Common myeloid progenitor, CD34-positive (primary cell): ENCODE measurements around the gene ARHGAP15.

Experiments used
- CTCF ChIA-PET: fragments of 350-600 bp; sonication (Branson Sonifier 250); formaldehyde crosslinking; loops from one replicate; lab custom pipeline; 2021; ENCODE audit warnings: antibody characterized with exemption; lab: Charles Lee
- POLR2A ChIA-PET: fragments of 350-600 bp; sonication (Branson Sonifier 250); formaldehyde crosslinking; loops from one replicate; lab custom pipeline; 2021; ENCODE audit warnings: antibody characterized with exemption; lab: Charles Lee
- DNase-seq, 3 donors: peaks; one replicate each; pipeline versions ENCODE4 v3.0.0 to v3.0.0-alpha.2; 2013
- H3K27ac ChIP-seq, 2 experiments: 1 replicate in 1 of 2; 2 replicates in 1 of 2; pipeline ENCODE4 v1.7.0; 2013; ENCODE audit warnings: inconsistent platforms in 2 of 2, low read length in 2 of 2, mild to moderate bottlenecking in 2 of 2, low read depth in 1 of 2, moderate library complexity in 1 of 2; ENCODE audit not compliant: severe bottlenecking in 2 of 2, insufficient read depth in 1 of 2, poor library complexity in 1 of 2
- H3K27me3 ChIP-seq, 5 experiments: replicated peaks in 2 of 5; 1 replicate in 3 of 5; 2 replicates in 2 of 5; pipeline versions ENCODE4 v1.6.1 to v1.7.0; 2013; ENCODE audit warnings: low read length in 4 of 5, mild to moderate bottlenecking in 2 of 5, moderate library complexity in 2 of 5, inconsistent platforms in 1 of 5; ENCODE audit not compliant: insufficient read depth in 5 of 5, control insufficient read depth in 4 of 5
- H3K36me3 ChIP-seq, 4 experiments: 1 replicate in 2 of 4; 2 replicates in 2 of 4; pipeline versions ENCODE4 v1.6.1 to v1.7.0; 2013; ENCODE audit warnings: low read length in 3 of 4, control low read depth in 1 of 4, mild to moderate bottlenecking in 1 of 4; ENCODE audit not compliant: control insufficient read depth in 4 of 4, insufficient read depth in 4 of 4
- H3K4me1 ChIP-seq, 4 experiments: 1 replicate in 3 of 4; 2 replicates in 1 of 4; pipeline versions ENCODE4 v1.6.1 to v1.7.1; 2013; ENCODE audit warnings: low read length in 3 of 4, mild to moderate bottlenecking in 3 of 4, control low read depth in 1 of 4, inconsistent platforms in 1 of 4, moderate library complexity in 1 of 4; ENCODE audit not compliant: control insufficient read depth in 4 of 4, insufficient read depth in 4 of 4; ENCODE audit errors: control extremely low read depth in 1 of 4
- H3K4me3 ChIP-seq, 7 experiments: 1 replicate in 4 of 7; 2 replicates in 3 of 7; pipeline versions ENCODE4 v1.5.1 to v1.7.0; 2013; ENCODE audit warnings: mild to moderate bottlenecking in 7 of 7, low read length in 6 of 7, moderate library complexity in 6 of 7, inconsistent platforms in 2 of 7, low read depth in 2 of 7, control low read depth in 1 of 7; ENCODE audit not compliant: insufficient read depth in 4 of 7, control insufficient read depth in 1 of 7; ENCODE audit errors: extremely low read depth in 1 of 7
- H3K9me3 ChIP-seq, 5 experiments: 1 replicate in 4 of 5; 2 replicates in 1 of 5; pipeline versions ENCODE4 v1.6.1 to v1.7.1; 2013; ENCODE audit warnings: low read length in 4 of 5, mild to moderate bottlenecking in 2 of 5, inconsistent platforms in 1 of 5, low read depth in 1 of 5, moderate library complexity in 1 of 5; ENCODE audit not compliant: control insufficient read depth in 4 of 5, insufficient read depth in 2 of 5; ENCODE audit errors: control extremely low read depth in 1 of 5
- WGBS: methylation state at CpG from one replicate; pipeline ENCODE4 v1.1.5; 2013; ENCODE audit not compliant: insufficient coverage; 5-methylcytosine and 5-hydroxymethylcytosine counted together

ARHGAP15 gene

GRCh38 chr2:143297182-143297581 lies 168.0 kb downstream of the ARHGAP15 start:
- Histone ChIP-seq H3K27ac (no peak overlapping the region), H3K9me3 (no peaks in the 10 kb centered on the region), H3K4me1 (no peaks in the 10 kb centered on the region), H3K4me3 (no peak overlapping the region), H3K36me3 (peaks cover 0 to 7% (median 2%) of the 10 kb centered on the region in 4 experiments), H3K27me3 (no peaks in the 10 kb centered on the region)
- CTCF ChIA-PET: interaction anchor here (1.2 to 1.8 kb wide), 3 partner anchors 11 to 14 kb away, joined by 4 to 7 read pairs (median 4); no protein-coding TSS in a partner anchor
- POLR2A ChIA-PET: no interaction called here
- DNase-seq: no peak

- H3K4me1 ChIP-seq: no peaks in the 10 kb centered on the region
- H3K36me3 ChIP-seq: peaks cover 0 to 5% (median 1%) of the 10 kb centered on the region in 4 experiments
- no peaks in the 10 kb centered on the region for H3K9me3 ChIP-seq
- no peaks in the 10 kb centered on the region for H3K27me3 ChIP-seq
- no peak overlapping the region for H3K4me3 ChIP-seq
- POLR2A ChIA-PET: no interaction called here
- DNase-seq: no peak
- CTCF ChIA-PET: interaction anchor here (1.1 to 1.3 kb wide), 2 partner anchors 9 to 17 kb away, joined by 3 to 4 read pairs; no protein-coding TSS in a partner anchor
- no peak overlapping the region for H3K27ac ChIP-seq
These were observed 171.3 kb downstream of the ARHGAP15 start for GRCh38 chr2:143300536-143300935.

- Histone ChIP-seq H3K4me3 (no peak overlapping the region), H3K27me3 (no peaks in the 10 kb centered on the region), H3K27ac (no peak overlapping the region), H3K4me1 (no peaks in the 10 kb centered on the region), H3K36me3 (no peaks in the 10 kb centered on the region), H3K9me3 (no peaks in the 10 kb centered on the region)
- CTCF ChIA-PET: interaction anchor here (1.6 to 1.8 kb wide), 2 partner anchors 14 to 22 kb away, joined by 4 read pairs; no protein-coding TSS in a partner anchor
- DNase-seq: no peak
- WGBS: 100% methylated on average over 1 of the region's 2 CpGs
- POLR2A ChIA-PET: no interaction called here
These were observed 182.2 kb downstream of the ARHGAP15 start for GRCh38 chr2:143311426-143311825.

GRCh38 chr2:143312441-143312840 lies 183.2 kb downstream of the ARHGAP15 start:
- H3K36me3 ChIP-seq: peaks cover 0 to 1% (median 0%) of the 10 kb centered on the region in 4 experiments
- CTCF ChIA-PET: interaction anchor here (1.6 to 1.8 kb wide), 2 partner anchors 15 to 23 kb away, joined by 4 read pairs; no protein-coding TSS in a partner anchor

GRCh38 chr2:143313861-143314260 lies 184.6 kb downstream of the ARHGAP15 start:
- H3K27me3 ChIP-seq: no peaks in the 10 kb centered on the region
- CTCF ChIA-PET: no interaction called here
- DNase-seq: no peak
- POLR2A ChIA-PET: no interaction called here
- H3K27ac ChIP-seq: no peak overlapping the region
- H3K4me1 ChIP-seq: no peaks in the 10 kb centered on the region
- WGBS: no CpG with 5 or more reads among the region's 2 CpGs
- H3K36me3 ChIP-seq: peaks cover 0 to 2% (median under 1%) of the 10 kb centered on the region in 4 experiments
- no peak overlapping the region for H3K4me3 ChIP-seq
- H3K9me3 ChIP-seq: no peaks in the 10 kb centered on the region

More at GRCh38 chr2:143312441-143312840, 183.2 kb downstream of the ARHGAP15 start:
- POLR2A ChIA-PET: no interaction called here
- no peak for DNase-seq
- Histone ChIP-seq H3K4me1 (no peaks in the 10 kb centered on the region), H3K4me3 (no peak overlapping the region), H3K27ac (no peak overlapping the region), H3K27me3 (no peaks in the 10 kb centered on the region), H3K9me3 (no peaks in the 10 kb centered on the region)
- 100% methylated on average over 3 of the region's 4 CpGs for WGBS

- ChIA-PET POLR2A (no interaction called here), CTCF (interaction anchor here (0.9 to 1.1 kb wide), 2 partner anchors 18 to 54 kb away, joined by 3 read pairs; no protein-coding TSS in a partner anchor)
These were observed 192.8 kb downstream of the ARHGAP15 start for GRCh38 chr2:143321994-143322393.

GRCh38 chr2:143329288-143329687 lies 200.1 kb downstream of the ARHGAP15 start:
- no peaks in the 10 kb centered on the region for H3K27me3 ChIP-seq
- ChIA-PET CTCF (interaction anchor here (0.6 kb wide), 1 partner anchor 192 kb away, joined by 3 read pairs; no protein-coding TSS in a partner anchor), POLR2A (no interaction called here)
- 100% methylated on average over 1 of the region's 2 CpGs for WGBS
- H3K27ac ChIP-seq: no peak overlapping the region
- DNase-seq: no peak
- peaks cover 0 to 6% (median 2%) of the 10 kb centered on the region in 4 experiments for H3K36me3 ChIP-seq
- no peaks in the 10 kb centered on the region for H3K4me1 ChIP-seq
- peaks cover 0 to 2% (median 0%) of the 10 kb centered on the region in 5 experiments for H3K9me3 ChIP-seq
- no peak overlapping the region for H3K4me3 ChIP-seq

More at GRCh38 chr2:143321994-143322393, 192.8 kb downstream of the ARHGAP15 start:
- WGBS: 65% methylated on average over 2 of the region's 3 CpGs
- Histone ChIP-seq H3K36me3 (peaks cover 8 to 13% (median 11%) of the 10 kb centered on the region in 4 experiments), H3K4me3 (no peak overlapping the region), H3K9me3 (peaks cover 0 to 2% (median 0%) of the 10 kb centered on the region in 5 experiments), H3K27me3 (no peaks in the 10 kb centered on the region), H3K27ac (no peak overlapping the region), H3K4me1 (peaks cover 0 to 2% (median 0%) of the 10 kb centered on the region in 4 experiments)
- DNase-seq: peak; percentile 10 to 39 (median 13)
